HT1080 (cell line): ENCODE data around the gene PYCR2. TPM values are rescaled to one million over a fixed set of nuclear protein-coding genes. Genes with fewer than 3 reads are reported as not detected.
"Not testable (repeated sequence)": the region's sequence is repeated elsewhere in the genome, so short reads cannot be mapped to it uniquely, and the experiment has no call there.

ENCODE experiments used
- DNase-seq: peaks from one replicate; pipeline ENCODE4 v3.0.0-alpha.2; 2015; ENCODE audit warnings: low read depth
- total RNA-seq: library from RNA; depleted of rRNA; stranded (reverse); fragments of >200 nt; shearing (Covaris generic); gene quantifications from 2 replicates; pipeline ENCODE4 v1.2.3, GENCODE V29; 2014

The PYCR2 gene
- total RNA-seq, 1 experiment from 2014 or later, result 65.9 TPM

DNA sequence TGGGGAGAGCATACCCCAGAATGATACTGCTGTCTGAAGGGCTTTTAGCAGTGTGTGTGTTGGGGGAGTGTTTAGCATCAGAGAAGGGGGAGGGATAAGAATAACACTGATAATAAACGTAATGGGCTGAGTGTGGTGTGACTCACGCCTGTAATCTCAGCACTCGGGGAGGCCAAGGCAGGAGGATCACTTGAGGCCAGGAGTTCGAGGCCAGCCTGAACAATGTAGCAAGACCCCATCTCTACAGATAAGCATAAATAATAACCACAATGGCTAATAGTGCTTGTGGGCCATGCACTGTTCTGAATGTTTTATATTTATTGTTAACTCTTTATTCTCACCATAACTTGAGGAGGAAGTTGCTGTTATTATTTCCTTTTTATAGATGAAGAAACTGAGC, 19.5 kb upstream of the PYCR2 start:
- DNase-seq, result no peak

DNA sequence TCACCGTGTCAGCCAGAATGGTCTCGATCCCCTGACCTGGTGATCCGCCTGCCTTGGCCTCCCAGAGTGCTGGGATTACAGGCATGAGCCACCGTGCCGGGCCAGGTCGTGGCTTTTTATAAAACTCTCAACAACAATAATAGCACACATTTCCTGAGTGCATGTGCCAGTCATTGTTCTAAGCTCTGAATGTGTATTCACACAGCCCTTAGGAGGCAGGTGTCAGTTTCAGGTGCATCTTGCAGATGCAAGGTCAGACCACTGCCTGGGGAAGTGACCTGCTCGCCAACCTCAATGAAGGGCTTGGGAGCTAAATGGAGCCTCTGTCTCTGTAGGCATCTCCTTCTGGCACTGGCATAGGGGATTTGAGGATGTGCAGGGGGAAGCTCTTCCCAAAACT, 18.5 kb upstream of the PYCR2 start:
- no peak for DNase-seq

DNA sequence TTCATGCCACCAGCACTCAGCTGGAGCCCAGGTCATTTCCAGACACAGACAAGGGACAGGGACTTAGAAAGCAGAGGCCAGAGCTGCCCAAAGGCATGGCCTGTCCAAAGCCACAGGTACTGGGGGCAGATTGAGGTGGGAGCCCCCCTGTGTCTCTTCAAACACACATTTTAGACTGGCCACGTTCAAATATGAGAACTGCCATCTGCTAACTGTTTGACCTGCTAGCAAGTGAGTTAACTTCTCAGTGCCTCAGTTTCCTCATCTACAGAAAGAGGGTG, 17.8 kb upstream of the PYCR2 start:
- no peak for DNase-seq

DNA sequence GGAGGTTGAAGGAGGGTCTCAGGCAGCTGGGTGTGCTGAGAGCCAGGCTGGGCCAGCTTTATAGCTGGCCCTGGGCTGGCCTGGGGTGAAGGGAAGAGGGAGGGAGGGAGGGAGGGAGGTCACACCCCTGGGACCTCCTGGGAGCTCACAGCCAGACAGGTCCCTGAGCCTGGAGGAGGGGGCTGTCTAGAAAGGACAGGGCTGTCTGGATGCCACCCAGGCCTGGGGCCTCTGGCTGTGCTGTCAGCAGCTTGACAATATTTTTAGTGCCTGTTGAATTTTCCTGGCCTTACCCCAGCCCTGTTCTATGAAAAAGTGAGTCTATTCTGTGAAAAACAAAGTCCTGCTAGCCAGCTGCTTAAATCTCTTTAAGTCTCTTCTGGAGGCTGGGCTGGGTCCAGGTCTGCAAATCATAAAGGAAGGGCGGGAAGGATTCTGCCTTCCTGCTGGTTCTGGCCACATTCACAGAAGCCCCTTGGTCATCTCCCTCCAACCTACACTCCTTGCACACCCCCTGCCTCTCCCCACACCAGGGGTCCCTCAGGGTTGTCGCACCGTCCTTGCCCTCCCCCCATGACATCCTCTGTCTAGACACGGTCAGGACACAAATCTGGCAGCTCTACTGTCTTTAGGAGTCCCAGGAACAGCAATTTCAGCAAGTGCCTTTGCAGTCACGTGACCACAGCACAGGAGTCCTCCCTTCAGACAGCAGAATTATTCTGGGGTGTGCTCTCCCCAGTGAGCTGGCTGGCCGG, 17.3 kb upstream of the PYCR2 start, which contains the start of gene LEFTY2:
LEFTY2 (minus strand) TSS at position 34 of the 755 bp plus-strand sequence. CDS start 80 bp downstream, outside the sequence.
- no peak for DNase-seq

DNA sequence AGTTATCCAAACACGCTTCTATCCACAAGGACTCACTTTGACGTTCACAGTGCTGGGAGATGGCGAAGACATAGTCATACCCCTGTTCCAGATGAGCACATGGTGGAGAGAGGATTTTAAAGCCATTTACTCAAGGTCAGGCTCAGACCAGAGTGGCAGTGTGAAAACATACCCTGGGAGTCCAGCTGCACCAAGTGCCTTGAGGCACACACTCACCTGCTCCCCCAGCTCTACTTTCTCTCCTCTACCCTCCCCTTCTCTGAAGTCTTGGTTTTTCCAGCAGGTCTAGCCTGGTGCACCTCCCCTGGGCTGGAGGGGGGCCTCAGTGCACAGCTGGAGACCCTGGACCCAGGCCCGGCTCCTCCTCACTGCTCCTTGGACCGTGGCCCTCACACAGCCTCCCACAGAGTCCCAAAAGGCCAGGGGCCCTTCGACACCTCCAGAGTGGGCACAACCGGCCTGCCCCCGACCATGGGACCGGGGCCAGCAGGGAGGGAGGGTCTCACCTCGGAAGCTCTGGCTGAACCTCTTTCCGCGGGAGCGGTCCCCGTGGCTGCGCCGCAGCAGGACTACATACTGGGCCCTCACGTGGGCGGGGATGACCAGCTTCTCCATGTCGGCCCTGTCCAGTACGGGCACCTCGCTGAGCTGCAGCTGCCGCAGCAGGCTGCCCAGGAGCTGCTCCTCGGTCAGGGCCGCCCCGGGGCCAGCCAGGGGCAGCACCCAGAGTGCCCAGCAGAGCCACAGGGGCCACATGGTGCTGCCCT, 16.5 kb upstream of the PYCR2 start:
- DNase-seq, result no peak

DNA sequence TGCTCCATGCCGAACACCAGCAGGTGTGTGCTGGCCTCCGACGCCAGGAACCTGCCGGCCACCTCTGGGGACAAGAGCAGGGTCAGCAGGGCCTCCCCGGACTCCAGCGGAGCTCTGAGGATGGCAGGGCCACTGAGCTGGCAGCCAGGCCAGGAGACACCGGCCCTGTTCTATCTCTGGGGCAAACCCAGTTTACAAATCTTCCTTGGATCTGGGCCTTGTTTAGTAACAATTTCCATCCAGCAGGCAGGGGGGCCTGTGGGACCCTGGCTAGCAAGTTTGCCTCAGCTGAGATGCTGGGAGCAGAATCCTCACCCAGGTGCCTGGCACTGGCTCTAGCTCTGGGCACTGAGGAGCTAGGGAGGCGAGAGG, 15.9 kb upstream of the PYCR2 start:
- not testable (repeated sequence) for DNase-seq

DNA sequence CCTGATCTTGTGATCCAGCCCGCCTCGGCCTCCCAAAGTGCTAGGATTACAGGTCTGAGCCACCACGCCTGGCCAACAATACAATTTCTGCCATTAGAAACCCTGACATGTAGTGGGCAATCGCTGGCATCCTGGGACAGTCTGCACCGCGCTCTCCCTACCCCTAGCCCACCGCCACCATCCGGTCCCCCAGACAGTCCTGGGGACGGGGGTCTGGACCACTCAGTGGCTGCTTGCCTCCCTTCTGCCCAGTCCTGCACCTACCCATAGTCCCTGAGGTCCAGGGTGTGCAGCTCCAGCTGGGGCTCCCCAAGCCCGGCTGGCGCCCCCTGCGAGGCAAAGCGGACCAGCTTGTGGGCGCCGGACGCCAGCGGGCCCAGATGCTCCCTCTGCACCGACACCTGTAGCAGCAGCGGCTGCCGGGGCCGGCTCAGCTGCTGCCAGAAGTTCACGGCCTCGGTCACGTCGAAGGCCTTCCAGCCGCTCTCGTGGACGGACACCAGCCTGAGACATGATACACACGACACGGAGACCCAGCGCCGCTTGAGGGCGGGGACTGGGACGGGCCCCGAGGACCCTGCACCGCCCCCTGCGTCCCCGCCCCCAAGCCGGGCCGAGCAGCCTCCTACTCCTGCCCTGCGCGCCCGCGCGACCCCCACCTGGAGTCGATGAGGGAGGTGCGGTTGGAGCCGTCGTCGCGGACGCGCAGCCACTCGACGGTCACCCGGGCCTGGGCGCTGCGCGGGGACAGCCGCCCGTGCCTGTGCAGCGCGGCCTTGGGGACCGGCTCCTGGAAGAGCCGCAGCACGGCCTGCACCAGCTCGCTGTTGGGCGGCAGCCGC, 15.3 kb upstream of the PYCR2 start:
- DNase-seq, result not testable (repeated sequence)

DNA sequence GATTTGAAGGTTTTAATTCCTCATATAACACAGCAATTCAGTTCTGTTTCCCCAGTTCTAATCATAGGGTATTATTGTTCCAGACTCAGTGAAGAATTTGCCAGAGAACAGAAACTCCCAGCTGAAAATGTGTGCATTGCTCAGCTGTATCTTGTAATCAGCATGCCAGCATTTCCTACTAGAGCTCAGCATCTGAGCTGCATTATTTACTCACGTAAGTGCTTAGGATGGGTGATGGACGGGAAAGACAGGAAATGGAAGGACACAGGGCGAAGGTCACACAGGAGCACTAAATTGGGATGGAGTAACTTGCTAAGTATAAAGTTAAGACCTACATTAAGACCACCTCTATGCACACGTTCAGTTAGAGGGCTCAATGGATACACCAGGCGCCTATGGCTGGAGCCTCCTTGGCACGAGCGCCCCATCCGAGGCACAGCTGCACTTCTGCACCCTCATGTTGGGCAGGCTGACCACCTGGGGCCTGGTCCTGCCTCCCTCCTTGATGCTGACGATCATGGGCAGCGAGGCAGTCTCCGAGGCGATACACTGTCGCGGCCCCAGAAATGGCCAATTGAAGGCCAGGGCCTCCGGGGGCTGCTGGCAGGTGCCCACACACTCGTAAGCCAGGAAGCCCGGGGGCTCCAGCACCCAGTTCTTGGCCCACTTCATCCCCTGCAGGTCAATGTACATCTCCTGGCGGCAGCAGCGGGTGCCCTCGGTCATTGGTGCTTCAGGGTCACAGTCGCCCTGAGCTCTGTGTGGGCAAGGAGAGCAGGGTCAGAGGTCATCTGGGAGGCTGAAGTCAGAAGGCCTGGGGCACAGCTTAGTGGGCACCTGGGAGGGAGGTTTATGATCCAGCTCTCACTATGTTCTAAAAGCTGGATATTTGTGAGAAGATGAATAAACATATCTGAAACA, 13.3 kb upstream of the PYCR2 start:
- no peak for DNase-seq

DNA sequence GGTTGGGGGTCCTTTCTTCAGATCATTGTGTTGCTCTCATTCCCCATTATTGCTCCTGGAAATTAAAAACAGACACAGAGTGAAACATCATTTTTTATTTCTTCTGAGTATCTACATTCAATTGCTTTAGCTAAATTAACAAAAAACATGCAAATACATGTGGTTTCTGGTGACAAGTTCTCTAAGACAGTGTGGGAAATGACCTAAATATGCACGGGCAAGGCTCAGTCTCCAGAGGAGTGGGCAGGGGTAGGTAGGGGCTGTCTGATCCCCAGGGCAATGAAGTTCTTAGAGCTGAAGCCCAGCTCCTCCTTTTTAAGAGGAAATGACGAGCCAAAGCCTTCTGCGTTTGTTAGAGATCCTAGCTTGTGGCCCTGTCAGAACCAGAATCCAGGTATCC, 12.5 kb upstream of the PYCR2 start:
- no peak for DNase-seq

DNA sequence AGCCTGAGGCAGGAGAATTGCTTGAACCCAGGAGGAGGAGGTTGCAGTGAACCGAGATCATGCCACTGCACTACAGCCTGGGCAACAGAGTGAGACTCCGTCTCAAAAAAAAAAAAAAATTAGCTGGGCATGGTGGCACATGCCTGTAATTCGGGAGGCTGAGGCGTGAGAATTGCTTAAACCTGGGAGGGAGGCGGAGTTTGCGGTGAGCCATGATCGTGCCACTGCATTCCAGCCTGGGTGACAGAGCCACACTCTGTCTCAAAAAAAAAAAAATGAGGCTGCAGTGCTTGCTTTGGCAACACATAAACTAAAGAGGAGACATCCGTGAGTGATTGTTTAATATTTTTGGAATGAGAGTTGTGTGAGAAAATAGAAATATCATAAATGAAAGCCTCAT, 12.0 kb upstream of the PYCR2 start:
- not testable (repeated sequence) for DNase-seq

DNA sequence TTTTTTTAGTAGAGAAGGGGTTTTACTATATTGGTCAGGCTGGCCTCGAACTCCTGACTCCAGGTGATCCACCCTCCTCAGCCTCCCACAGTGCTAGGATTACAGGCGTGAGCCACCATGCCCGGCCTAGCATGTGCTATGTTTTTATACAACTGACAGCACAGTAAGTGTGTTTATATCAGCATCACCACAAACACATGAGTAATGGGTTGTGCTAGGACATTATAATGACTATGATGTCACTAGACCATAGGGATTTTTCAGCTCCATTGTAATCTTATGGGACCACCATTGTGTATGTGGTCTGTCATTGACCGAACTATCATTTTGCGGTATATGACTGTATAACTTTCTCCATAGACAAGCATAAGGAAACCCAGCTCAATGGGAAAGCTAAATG, 10.7 kb upstream of the PYCR2 start:
- DNase-seq, result no peak

DNA sequence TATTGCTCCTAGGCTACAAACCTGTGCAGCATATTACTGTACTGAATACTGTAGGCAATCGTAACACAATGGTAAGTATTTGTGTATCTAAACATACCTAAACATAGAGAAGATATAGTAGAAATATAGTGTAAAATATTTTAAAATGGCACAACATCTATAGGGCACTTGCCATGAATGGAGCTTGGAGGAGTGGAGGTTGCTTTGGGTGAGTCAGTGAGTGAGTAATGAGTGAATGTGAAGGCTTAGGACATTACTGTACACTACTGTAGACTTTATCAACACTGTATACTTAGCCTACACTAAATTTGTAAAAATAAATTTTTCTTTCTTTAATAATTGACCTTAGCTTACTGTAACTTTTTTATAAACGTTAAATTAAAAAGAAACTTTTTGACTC, 9.0 kb upstream of the PYCR2 start:
- DNase-seq, result peak; percentile 79

DNA sequence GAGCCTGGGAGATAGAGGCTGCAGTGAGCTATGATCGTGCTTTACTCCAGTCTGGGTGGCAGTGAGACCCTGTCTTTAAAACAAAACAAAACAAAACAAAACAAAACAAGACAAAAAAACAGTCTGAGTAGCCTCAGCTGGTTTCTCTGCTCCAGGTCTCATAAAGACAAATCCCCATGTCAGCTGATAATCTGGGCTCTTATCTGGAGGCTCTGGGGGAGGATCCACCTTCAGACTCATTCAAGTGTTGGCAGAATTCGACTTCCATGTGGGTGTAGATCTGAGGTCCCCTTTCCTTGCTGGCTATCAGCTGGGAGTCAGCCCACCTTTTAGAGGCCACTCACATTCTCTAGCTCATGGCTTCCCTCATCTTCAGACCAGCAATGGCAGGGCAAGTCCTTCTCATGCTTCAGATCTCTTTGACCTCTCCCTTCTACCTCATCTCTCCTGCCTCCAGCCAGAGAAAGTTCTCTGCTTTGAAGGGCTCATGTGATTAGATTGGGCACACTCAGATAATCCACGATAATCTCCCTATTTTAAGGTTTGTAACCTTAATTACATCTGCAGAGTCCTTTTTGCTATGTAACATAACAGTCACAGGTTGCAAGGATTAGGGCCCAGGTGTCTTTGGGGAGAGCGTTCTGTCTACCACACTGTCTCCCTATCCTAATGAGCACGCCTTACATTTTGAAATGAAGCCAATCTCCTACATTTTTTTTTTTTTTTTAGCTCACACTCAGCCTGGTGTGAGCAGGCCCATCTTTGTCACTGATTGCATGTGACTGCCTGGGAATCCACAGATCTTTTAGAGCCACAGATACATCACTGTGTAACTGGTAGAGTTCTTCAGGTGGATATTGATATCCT, 7.5 kb upstream of the PYCR2 start:
- no peak for DNase-seq

DNA sequence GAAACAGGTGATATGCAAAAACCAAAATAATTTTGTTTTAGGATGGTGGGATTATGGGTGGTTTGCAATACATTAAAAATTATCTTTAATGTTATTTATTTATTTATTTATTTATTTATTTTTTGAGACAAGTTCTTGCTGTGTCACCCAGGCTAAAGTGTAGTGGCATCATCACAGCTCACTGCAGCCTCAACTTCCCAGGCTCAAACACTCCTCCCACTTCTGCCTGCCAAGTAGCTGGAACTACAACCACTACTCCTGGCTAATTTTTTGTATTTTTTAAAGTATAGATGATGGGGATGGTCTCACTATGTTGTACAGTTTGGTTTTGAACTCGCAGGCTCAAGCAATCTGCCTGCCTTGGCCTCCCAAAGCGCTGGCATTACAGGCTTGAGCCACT, 6.5 kb upstream of the PYCR2 start:
- no peak for DNase-seq

DNA sequence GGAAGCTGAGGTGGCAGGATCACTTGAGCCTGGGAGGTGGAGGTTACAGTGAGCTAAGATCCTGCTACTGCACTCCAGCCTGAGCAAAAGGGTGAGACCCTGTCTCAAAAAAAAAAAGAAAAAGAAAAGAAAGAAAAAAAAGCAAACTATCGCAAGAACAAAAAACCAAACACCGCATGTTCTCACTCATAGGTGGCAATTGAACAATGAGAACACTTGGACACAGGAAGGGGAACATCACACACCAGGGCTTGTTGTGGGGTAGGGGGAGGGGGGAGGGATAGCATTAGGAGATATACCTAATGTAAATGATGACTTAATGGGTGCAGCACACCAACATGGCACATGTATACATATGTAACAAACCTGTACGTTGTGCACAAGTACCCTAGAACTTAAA, 5.4 kb upstream of the PYCR2 start:
- DNase-seq, result not testable (repeated sequence)

DNA sequence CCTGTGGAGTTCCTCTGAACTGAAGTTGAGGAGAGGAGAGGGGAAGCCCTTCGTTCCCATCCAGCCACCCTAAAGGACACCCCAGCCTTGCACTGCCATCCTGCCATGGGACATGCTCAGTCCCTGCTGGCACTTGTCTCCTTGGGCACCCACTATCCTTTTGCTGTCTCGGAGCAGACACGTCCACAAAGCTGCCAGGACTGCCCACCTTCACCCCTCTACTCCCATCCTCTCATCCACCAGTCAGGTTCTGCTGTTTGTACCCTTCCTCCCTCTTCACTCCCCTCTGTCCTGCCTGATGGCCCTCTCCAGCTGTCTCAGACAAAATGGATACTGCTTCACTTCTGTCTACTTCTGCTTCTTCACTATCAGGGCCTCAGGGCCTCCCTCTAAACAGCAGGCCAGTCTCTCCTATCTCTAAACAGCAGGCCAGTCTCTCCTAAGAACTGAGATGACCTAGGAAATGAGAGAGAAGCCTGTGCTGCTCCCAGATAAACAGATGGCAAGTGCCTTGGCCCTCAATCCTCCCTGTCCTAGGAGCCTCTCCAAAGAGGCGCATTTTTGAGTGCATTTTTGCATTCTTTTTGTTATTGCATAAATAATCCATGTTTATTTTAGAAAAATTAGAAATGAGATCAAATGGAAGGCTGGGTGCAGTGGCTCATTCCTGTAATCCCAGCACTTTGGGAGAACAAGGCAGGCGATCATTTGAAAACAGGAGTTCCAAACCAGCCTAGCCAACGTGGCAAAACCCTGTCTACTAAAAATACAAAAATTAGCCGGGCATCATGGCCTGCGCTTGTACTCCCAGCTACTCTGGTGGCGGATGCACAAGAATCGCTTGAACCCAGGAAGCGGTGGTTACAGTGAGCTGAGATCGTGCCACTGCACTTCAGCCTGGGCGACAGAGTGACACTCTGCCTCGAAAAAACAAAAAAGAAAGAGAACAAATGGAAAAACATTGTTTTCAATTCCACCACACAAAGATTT, 4.4 kb upstream of the PYCR2 start:
- no peak for DNase-seq

DNA sequence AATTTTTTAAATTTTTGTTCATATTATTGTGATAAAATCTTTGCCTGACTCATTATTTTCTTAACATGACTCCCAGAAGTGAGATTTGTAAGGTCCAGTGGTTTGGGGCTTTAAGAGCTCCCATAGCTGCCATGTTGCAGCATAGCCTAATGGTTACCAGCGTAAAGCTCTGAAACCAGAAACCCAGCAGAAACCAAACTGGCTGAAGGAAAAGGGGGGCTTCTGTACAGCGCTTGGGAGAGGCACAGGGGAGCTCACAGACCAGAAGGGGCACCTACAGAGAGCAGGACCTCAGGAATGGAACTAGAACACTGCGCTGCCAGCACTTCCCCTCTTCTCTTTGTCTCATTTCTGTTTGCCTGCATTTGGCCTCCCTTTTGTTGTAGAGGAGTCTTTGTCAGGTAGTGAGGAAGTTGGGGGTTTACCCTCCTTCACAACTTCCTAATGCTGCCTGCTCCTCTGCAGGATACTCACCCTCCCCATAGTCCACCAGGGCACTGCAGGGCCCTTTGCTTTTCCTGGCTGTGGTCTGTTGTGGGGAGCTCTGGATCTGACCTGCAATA, 2.6 kb upstream of the PYCR2 start:
- no peak for DNase-seq

DNA sequence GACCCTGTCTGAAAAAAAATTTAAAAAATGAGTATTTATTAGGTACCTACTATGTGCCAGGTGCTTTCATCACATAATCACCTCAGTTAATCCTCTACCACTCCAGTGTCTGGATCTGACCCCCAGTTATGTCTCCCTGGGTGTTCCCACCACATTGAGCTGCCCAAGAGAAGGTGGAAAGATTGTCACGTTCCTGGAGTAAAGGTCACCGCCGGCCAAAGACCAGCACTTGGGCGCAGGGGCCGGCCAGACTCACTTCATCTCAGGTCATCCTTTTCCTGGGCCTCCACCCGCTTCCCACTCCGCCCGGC, 714 bp downstream of the PYCR2 start:
- no peak for DNase-seq
